Measurements from ENCODE around the gene ZNF446.

DNA sequence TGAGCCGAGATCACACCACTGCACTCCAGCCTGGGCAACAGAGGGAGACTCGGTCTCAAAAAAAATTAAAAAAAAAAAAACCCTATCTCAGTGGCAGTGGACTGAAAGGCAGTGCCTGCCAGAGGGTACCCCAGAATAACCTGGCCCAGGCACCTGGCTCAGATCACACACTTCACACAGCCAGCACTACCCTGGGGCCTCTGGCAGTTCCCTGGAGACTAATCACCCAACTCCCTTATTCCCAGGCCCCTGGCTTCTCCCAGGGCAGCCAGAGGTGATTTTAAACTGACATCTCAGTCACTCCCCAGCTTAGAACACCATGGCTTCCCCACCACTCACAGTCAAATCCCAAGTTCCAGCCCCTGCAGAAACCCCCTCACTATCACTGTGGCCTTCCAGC, 39.1 kb downstream of the ZNF446 start:
- TF ChIP-seq EZH2 (IDR thresholded peaks at IDR 0.05; ENCODE audit: insufficient read depth, low read length) = no peak
- TF ChIP-seq, protein P1, sequence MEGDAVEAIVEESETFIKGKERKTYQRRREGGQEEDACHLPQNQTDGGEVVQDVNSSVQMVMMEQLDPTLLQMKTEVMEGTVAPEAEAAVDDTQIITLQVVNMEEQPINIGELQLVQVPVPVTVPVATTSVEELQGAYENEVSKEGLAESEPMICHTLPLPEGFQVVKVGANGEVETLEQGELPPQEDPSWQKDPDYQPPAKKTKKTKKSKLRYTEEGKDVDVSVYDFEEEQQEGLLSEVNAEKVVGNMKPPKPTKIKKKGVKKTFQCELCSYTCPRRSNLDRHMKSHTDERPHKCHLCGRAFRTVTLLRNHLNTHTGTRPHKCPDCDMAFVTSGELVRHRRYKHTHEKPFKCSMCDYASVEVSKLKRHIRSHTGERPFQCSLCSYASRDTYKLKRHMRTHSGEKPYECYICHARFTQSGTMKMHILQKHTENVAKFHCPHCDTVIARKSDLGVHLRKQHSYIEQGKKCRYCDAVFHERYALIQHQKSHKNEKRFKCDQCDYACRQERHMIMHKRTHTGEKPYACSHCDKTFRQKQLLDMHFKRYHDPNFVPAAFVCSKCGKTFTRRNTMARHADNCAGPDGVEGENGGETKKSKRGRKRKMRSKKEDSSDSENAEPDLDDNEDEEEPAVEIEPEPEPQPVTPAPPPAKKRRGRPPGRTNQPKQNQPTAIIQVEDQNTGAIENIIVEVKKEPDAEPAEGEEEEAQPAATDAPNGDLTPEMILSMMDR (IDR thresholded peaks at IDR 0.05; ENCODE audit: insufficient read depth, low read depth, low read length) = no peak

All from astrocyte (in vitro differentiated cells and primary cell).